SK-N-SH treated with all-trans-retinoic acid at 6 μM for 48 hours (cell line): ENCODE data around the gene DBX1.
"Not testable (repeated sequence)": the region's sequence is repeated elsewhere in the genome, so short reads cannot be mapped to it uniquely, and the experiment has no call there.

Experiments used
- ATAC-seq: fragments of 200-7000 bp; cut with Tn5 transposase; 3 replicates; pipeline ENCODE4 v1.9.1; 2020; ENCODE audit warnings: mild to moderate bottlenecking, moderate library complexity
- ARNTL ChIP-seq: fragments of 450-650 bp; formaldehyde crosslinking; IDR thresholded peaks from 2 replicates; pipeline ENCODE4 v1.5.0; 2020; ENCODE audit warnings: low read depth, mild to moderate bottlenecking, moderate library complexity, borderline replicate concordance
- BACH2 ChIP-seq: fragments of 250-450 bp; sonication (Bioruptor Pico); IDR thresholded peaks from 2 replicates; pipeline ENCODE4 v1.9.0; 2021; ENCODE audit warnings: mild to moderate bottlenecking, borderline replicate concordance
- CREB5 ChIP-seq: fragments of 250-450 bp; sonication (Bioruptor Pico); IDR thresholded peaks from 2 replicates; pipeline ENCODE4 v1.5.1; 2020; ENCODE audit warnings: low read depth, mild to moderate bottlenecking, moderate library complexity
- CSDC2 ChIP-seq: fragments of 250-450 bp; sonication (Bioruptor Pico); IDR thresholded peaks from 2 replicates; pipeline ENCODE4 v1.5.0; 2020; ENCODE audit warnings: mild to moderate bottlenecking, moderate library complexity
- CSRNP3 ChIP-seq: fragments of 250-450 bp; sonication (Bioruptor Pico); IDR thresholded peaks from 2 replicates; pipeline ENCODE4 v1.5.1; 2021; ENCODE audit warnings: mild to moderate bottlenecking, moderate library complexity
- ESRRG ChIP-seq: fragments of 250-450 bp; sonication (Bioruptor Pico); IDR thresholded peaks from 2 replicates; pipeline ENCODE4 v1.6.1; 2021; ENCODE audit warnings: mild to moderate bottlenecking
- ISL1 ChIP-seq: fragments of 250-450 bp; sonication (Bioruptor Pico); IDR thresholded peaks from 2 replicates; pipeline ENCODE4 v2.1.2; 2022; ENCODE audit warnings: mild to moderate bottlenecking, moderate library complexity
- OSR1 ChIP-seq: fragments of 250-450 bp; sonication (Bioruptor Pico); IDR thresholded peaks from 2 replicates; pipeline ENCODE4 v1.8.0; 2022; ENCODE audit warnings: moderate library complexity, mild to moderate bottlenecking, inconsistent platforms
- PATZ1 ChIP-seq: fragments of 250-450 bp; sonication (Bioruptor Pico); IDR thresholded peaks from 2 replicates; pipeline ENCODE4 v1.8.0; 2020; ENCODE audit warnings: mild to moderate bottlenecking, moderate library complexity, borderline replicate concordance
- POU6F1 ChIP-seq: fragments of 250-450 bp; sonication (Bioruptor Pico); IDR thresholded peaks from 2 replicates; pipeline ENCODE4 v1.8.0; 2021; ENCODE audit warnings: low read depth, mild to moderate bottlenecking, moderate library complexity, borderline replicate concordance
- PPARA ChIP-seq: fragments of 250-450 bp; sonication (Bioruptor Pico); IDR thresholded peaks from 2 replicates; pipeline ENCODE4 v1.5.0; 2020; ENCODE audit warnings: mild to moderate bottlenecking, borderline replicate concordance
- RARB ChIP-seq: fragments of 250-450 bp; sonication (Bioruptor Pico); IDR thresholded peaks from 2 replicates; pipeline ENCODE4 v1.8.0; 2021; ENCODE audit warnings: mild to moderate bottlenecking, moderate library complexity
- SNAI2 ChIP-seq: fragments of 250-450 bp; sonication (Bioruptor Pico); IDR thresholded peaks from 2 replicates; pipeline ENCODE4 v1.5.0; 2020; ENCODE audit warnings: mild to moderate bottlenecking, moderate library complexity
- TCF4 ChIP-seq: fragments of 250-450 bp; sonication (Bioruptor Pico); IDR thresholded peaks from 2 replicates; pipeline ENCODE4 v1.8.0; 2021; ENCODE audit warnings: mild to moderate bottlenecking, moderate library complexity, borderline replicate concordance
- TOX ChIP-seq: fragments of 250-450 bp; sonication (Bioruptor Pico); IDR thresholded peaks from 2 replicates; pipeline ENCODE4 v1.8.0; 2021; ENCODE audit warnings: mild to moderate bottlenecking, moderate library complexity, borderline replicate concordance
- TSHZ2 ChIP-seq: fragments of 250-450 bp; sonication (Bioruptor Pico); IDR thresholded peaks from 2 replicates; pipeline ENCODE4 v1.5.0; 2020; ENCODE audit warnings: mild to moderate bottlenecking, moderate library complexity
- ZC3H10 ChIP-seq: fragments of 250-450 bp; sonication (Bioruptor Pico); IDR thresholded peaks from 2 replicates; pipeline ENCODE4 v1.5.1; 2021; ENCODE audit warnings: mild to moderate bottlenecking, moderate library complexity
- ZFP3 ChIP-seq: fragments of 250-450 bp; sonication (Bioruptor Pico); IDR thresholded peaks from 2 replicates; pipeline ENCODE4 v1.5.0; 2020; ENCODE audit warnings: mild to moderate bottlenecking, moderate library complexity
- ZFP30 ChIP-seq: fragments of 450-650 bp; formaldehyde crosslinking; IDR thresholded peaks from 2 replicates; pipeline ENCODE4 v1.5.0; 2022; ENCODE audit warnings: mild to moderate bottlenecking, moderate library complexity
- ZNF70 ChIP-seq: fragments of 450-650 bp; formaldehyde crosslinking; IDR thresholded peaks from 2 replicates; pipeline ENCODE4 v1.5.0; 2020; ENCODE audit warnings: mild to moderate bottlenecking, moderate library complexity
- ZNF8 ChIP-seq: fragments of 450-650 bp; formaldehyde crosslinking; IDR thresholded peaks from 2 replicates; pipeline ENCODE4 v1.5.0; 2020; ENCODE audit warnings: mild to moderate bottlenecking, moderate library complexity

The DBX1 gene

GRCh38 chr11:20129665-20130064, 30.6 kb downstream of the DBX1 start (continued):
- no peak for TF ChIP-seq TCF4 (CRISPR knock-in tag)
- TF ChIP-seq BACH2 (CRISPR knock-in tag) = no peak
- TF ChIP-seq ESRRG = no peak
- no peak for TF ChIP-seq ARNTL (CRISPR knock-in tag)
- TF ChIP-seq RARB (CRISPR knock-in tag) = no peak
- TF ChIP-seq CREB5 (CRISPR knock-in tag) = no peak
- TF ChIP-seq SNAI2 = no peak
- TF ChIP-seq ZFP30 (CRISPR knock-in tag) = no peak
- TF ChIP-seq ZNF70 = no peak
- TF ChIP-seq, all 23 proteins: peak for 0

- not testable (repeated sequence) for ATAC-seq
Measured at GRCh38 chr11:20128528-20128825, 31.8 kb downstream of the DBX1 start.

- TF ChIP-seq ZFP30 (CRISPR knock-in tag) = no peak
- TF ChIP-seq ZFP3 = peak; percentile 82
- peak; percentile 85 for ATAC-seq
Measured at GRCh38 chr11:20127671-20128527, 32.4 kb downstream of the DBX1 start.

- TF ChIP-seq SNAI2 (no peak), ISL1 (CRISPR knock-in tag) (no peak), ZNF8 (CRISPR knock-in tag) (no peak), CSDC2 (CRISPR knock-in tag) (no peak), PPARA (CRISPR knock-in tag) (no peak), BACH2 (CRISPR knock-in tag) (no peak), ZFP3 (no peak), TOX (no peak), CREB5 (CRISPR knock-in tag) (no peak), ARNTL (CRISPR knock-in tag) (no peak), POU6F1 (no peak)
- TF ChIP-seq, all 23 proteins: peak for 0
- ATAC-seq = no peak
Measured at GRCh38 chr11:20126724-20127123, 33.6 kb downstream of the DBX1 start.

GRCh38 chr11:20125927-20126326, 34.3 kb downstream of the DBX1 start:
- TF ChIP-seq BACH2 (CRISPR knock-in tag) (no peak), ZNF8 (CRISPR knock-in tag) (no peak), ISL1 (CRISPR knock-in tag) (no peak), PATZ1 (CRISPR knock-in tag) (no peak), TSHZ2 (CRISPR knock-in tag) (no peak), CREB5 (CRISPR knock-in tag) (no peak), OSR1 (CRISPR knock-in tag) (no peak), ZFP30 (CRISPR knock-in tag) (no peak), ZNF70 (no peak), ARNTL (CRISPR knock-in tag) (no peak), ZC3H10 (no peak), PPARA (CRISPR knock-in tag) (no peak), CSRNP3 (no peak), TOX (no peak)
- peak; percentile 43 for ATAC-seq
